Mononuclear cell (primary cell): ENCODE measurements around the gene TANC1. TPM values are rescaled to one million over a fixed set of nuclear protein-coding genes. Genes with fewer than 3 reads are reported as not detected.

Source experiments
- H3K27me3 ChIP-seq: 2 replicates; pipeline ENCODE4 v1.6.0; 2011; ENCODE audit warnings: low read length, control low read depth; ENCODE audit not compliant: insufficient read depth
- H3K4me1 ChIP-seq: 2 replicates; pipeline ENCODE4 v1.5.1; 2011; ENCODE audit warnings: mild to moderate bottlenecking, low read length, control low read depth; ENCODE audit not compliant: insufficient read depth
- H3K4me3 ChIP-seq: 2 replicates; pipeline ENCODE4 v1.5.1; 2011; ENCODE audit warnings: mild to moderate bottlenecking, low read length, moderate library complexity
- H3K9me3 ChIP-seq: 2 replicates; pipeline ENCODE4 v1.5.1; 2011; ENCODE audit warnings: low read depth, mild to moderate bottlenecking, control low read depth, low read length
- total RNA-seq: library from RNA; depleted of rRNA; stranded (reverse); fragments of >200 nt; gene quantifications from one replicate; pipeline ENCODE4 v1.2.3, GENCODE V29; 2012

Gene TANC1
- total RNA-seq, 1 donor, result 0.21 TPM

DNA sequence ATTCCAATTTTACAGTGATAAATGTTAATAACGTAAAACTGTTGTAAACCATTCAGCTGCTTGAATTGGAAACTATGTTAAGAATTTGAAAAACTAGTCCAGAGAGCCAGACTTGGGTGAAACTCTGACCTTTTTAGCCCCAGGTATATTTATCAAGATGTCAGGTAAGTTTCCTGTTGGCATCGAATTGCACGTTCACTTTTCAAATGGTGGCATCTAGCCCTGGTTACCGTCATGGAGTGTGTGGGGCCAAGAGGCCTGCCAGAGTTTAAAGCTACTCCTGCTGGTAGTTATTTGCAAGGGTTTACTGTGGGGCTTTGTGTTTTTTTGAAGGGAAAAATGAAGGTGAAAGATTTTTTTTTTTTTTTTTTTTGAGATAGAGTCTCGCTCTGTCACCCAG is 208.1 kb downstream of the TANC1 start:
- no peak overlapping the region for H3K4me3 ChIP-seq

GRCh38 chr2:159177357-159177756 is 208.9 kb downstream of the TANC1 start:
- Histone ChIP-seq H3K27me3 (no peaks in the 10 kb centered on the region), H3K9me3 (no peaks in the 10 kb centered on the region), H3K4me1 (no peaks in the 10 kb centered on the region), H3K4me3 (no peak overlapping the region)

More for the DNA sequence above, 208.1 kb downstream of the TANC1 start:
- Histone ChIP-seq H3K4me1 (no peaks in the 10 kb centered on the region), H3K9me3 (no peaks in the 10 kb centered on the region), H3K27me3 (no peaks in the 10 kb centered on the region)

DNA sequence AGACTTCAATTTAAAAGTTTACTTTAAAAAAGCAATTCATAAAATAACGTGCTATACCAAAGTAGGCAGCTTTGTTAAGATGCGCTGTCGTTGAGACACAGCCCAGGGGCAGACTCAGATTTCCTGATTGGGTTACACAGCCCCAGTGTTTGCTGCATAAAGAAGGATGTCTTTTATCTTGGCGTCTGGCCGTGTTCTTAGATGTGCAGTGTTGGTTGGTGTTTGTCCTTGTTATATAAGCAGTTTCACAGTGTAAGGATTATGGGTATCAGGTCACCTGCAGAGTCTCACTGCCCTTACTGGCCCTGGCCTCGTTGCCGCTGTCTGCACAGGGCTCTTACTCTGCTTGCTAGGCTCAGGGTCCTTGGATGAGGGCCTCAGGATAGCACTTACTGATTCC is 209.5 kb downstream of the TANC1 start:
- H3K9me3 ChIP-seq, result no peaks in the 10 kb centered on the region
- H3K27me3 ChIP-seq, result no peaks in the 10 kb centered on the region
- no peak overlapping the region for H3K4me3 ChIP-seq
- H3K4me1 ChIP-seq, result no peaks in the 10 kb centered on the region

DNA sequence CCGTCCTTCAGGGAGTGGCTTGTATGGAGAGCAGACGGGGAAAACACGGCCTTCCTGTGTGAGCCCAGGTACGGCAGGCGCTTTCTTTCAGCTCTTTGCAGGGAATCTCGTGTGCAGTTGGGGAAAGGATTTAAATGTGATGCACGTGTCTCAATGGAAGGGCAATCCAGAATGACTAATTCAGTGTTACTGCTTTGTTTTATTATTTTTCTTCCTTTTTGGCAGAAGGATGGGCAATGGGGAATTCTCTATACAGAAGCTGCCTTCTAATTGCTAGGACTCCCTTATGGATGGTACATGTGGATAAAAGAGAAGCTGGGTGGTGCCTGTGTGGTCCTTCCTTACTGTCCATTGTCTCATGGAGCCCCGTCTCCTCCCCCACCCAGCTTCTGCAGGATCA is 210.7 kb downstream of the TANC1 start:
- Histone ChIP-seq H3K27me3 (no peaks in the 10 kb centered on the region), H3K9me3 (no peaks in the 10 kb centered on the region), H3K4me3 (no peak overlapping the region), H3K4me1 (no peaks in the 10 kb centered on the region)

GRCh38 chr2:159179696-159180095 is 211.3 kb downstream of the TANC1 start:
- H3K9me3 ChIP-seq, result no peaks in the 10 kb centered on the region
- no peak overlapping the region for H3K4me3 ChIP-seq
- no peaks in the 10 kb centered on the region for H3K27me3 ChIP-seq
- no peaks in the 10 kb centered on the region for H3K4me1 ChIP-seq

DNA sequence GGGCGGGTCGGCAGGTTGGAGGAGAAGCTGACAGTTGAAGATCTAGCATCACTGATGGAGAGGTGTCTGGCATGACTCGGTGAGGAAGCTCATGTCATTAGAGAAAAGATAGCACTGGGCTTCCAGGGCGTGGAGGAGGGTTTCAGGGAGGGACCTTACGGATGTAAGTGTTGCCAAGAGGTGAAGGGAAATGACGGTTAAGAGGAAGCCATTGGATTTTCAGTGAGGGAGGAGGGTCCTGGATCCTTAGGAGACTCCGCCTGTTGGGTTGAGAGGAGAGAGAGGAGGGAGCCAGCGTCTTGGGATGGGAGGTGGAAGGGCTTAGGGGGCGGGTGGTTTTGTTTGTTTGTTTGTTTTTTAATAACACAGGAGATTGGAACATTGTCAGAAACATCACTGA is 214.9 kb downstream of the TANC1 start:
- Histone ChIP-seq H3K4me3 (no peak overlapping the region), H3K27me3 (no peaks in the 10 kb centered on the region), H3K9me3 (no peaks in the 10 kb centered on the region), H3K4me1 (no peaks in the 10 kb centered on the region)

DNA sequence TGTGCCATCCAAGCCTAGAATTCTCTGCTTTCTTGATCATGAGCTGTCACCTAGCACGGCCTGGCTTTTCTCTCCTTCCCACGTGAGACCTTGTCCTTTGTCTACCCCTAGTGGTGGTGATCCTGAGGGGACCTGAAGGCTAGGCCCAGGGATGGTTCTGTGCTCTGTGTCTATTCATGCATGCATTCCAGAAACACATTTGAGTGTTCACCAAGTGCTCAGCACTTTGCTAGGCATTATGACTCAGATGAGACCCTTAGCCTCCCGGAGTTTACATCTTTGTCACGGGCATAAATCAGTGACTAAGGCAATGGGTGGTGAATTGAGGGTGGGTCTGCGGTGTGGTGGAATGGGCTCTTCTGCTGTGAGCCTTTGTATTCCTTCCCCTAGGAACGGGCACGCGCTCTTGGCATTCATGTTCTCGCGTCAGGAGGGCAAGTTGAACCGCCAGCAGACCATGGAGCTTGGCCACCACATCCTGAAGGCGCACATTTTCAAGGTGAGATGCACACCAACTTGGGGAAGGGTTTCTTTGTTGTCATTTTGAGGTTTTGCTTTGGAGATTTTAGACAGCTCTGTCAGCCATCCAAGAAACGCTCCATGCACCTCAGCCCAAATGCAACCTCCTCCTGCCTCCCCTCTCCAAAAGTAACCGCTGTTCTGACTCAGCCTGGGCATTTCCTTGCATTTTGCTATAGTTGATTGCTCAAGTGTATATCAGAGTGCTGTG is 217.1 kb downstream of the TANC1 start:
- Histone ChIP-seq H3K4me3 (no peak overlapping the region), H3K27me3 (no peaks in the 10 kb centered on the region), H3K4me1 (no peaks in the 10 kb centered on the region), H3K9me3 (no peaks in the 10 kb centered on the region)

DNA sequence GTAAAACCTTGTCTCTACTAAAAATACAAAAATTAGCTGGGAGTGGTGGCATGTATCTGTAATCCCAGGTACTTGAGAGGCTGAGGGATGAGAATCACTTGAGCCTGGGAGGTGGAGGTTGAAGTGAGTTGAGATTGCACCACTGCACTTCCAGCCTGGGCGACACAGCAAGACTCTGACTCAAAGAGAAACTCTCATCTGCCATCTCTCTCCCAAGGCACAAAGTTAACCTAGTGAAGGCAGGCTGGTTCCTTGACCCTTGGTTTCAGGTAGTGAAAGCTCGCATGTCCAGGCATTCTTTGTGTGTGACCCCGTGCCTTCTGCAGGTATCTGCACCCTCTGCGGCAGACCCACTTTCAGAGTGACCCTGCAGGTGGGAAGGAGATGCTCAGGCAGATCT is 218.0 kb downstream of the TANC1 start:
- H3K9me3 ChIP-seq, result no peaks in the 10 kb centered on the region
- H3K4me3 ChIP-seq, result no peak overlapping the region
- no peaks in the 10 kb centered on the region for H3K27me3 ChIP-seq
- no peaks in the 10 kb centered on the region for H3K4me1 ChIP-seq

DNA sequence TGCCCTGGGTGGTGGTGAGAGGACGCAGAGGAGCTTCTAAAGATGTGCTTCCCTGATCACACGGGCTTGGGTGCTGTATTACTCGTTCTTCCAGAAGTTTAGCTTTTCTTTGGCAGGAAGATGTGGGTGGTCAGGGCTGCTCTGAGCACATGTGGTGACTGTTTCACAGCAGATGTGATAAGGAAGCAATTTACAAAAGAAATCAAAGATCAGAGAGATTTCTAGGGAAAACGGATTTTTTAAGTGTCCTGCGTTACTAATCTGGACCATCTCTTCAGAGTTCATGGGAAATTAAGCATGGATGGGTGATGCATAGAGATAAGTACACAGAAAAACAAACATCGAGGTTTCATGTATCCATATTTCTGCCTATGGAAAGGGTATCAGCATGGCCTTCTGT is 218.7 kb downstream of the TANC1 start:
- no peaks in the 10 kb centered on the region for H3K9me3 ChIP-seq
- no peaks in the 10 kb centered on the region for H3K27me3 ChIP-seq
- no peaks in the 10 kb centered on the region for H3K4me1 ChIP-seq
- no peak overlapping the region for H3K4me3 ChIP-seq

DNA sequence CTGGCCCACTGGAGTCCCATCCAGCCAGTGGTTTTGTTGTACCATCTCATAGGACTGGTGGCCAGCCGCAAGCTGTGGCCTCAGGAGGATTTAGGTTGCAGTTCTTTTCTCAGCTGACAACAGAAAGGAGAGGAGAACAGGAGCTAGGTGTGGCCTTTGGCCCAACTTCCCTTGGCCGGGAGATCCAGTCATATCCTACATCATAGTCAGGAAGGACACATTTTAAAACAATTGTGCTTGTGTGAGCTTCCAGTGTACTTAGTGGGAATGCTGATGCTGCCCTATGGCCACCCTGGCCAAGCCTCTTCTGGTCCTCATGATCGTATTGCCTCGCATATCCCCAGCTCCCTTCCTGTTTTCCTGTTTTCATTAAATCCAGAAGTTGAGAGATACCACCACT is 220.0 kb downstream of the TANC1 start:
- Histone ChIP-seq H3K9me3 (no peaks in the 10 kb centered on the region), H3K27me3 (no peaks in the 10 kb centered on the region), H3K4me1 (peaks cover 10% of the 10 kb centered on the region), H3K4me3 (no peak overlapping the region)

DNA sequence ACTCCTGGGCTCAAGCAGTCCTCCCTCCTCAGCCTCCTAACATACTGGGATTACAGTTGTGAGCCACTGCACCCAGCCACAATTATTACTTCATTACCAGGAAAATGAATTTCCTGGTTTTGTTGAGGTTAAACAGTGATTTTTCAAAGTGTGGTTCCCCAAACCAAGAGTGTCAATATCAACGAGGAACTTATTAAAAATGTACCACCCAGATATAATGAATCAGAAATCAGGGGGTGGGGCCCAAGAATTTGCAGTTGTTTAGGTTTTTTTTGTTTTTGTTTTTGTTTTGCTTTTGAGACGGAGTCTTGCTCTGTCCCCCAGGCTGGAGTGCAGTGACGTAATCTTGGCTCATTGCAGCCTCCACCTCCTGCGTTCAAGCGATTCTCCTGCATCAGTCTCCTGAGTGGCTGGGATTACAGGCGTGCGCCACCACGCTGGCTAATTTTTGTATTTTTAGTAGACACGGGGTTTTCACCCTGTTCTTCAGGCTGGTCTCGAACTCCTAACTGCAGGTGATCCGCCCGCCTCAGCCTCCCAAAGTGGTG is 224.0 kb downstream of the TANC1 start:
- Histone ChIP-seq H3K27me3 (no peaks in the 10 kb centered on the region), H3K4me1 (peaks cover 14% of the 10 kb centered on the region), H3K4me3 (no peak overlapping the region)

GRCh38 chr2:159193791-159194190 is 225.4 kb downstream of the TANC1 start:
- peaks cover 14% of the 10 kb centered on the region for H3K4me1 ChIP-seq
- H3K4me3 ChIP-seq, result no peak overlapping the region
- H3K9me3 ChIP-seq, result no peaks in the 10 kb centered on the region
- no peaks in the 10 kb centered on the region for H3K27me3 ChIP-seq

More for the DNA sequence above, 224.0 kb downstream of the TANC1 start:
- no peaks in the 10 kb centered on the region for H3K9me3 ChIP-seq

DNA sequence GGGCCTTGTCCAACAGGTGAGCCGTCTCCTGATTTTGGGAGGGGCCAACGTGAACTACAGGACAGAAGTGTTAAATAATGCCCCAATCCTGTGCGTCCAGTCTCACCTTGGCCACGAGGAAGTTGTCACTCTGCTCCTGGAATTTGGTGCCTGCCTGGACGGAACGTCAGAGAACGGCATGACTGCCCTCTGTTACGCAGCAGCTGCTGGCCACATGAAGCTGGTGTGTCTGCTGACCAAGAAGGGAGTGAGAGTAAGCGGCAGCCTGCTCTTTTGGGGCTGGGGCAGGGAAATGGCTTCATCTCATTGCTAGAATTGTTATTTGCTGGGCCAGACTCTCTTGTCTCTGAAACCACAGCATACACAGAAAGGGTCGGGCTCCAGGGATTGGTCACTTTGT is 225.8 kb downstream of the TANC1 start:
- Histone ChIP-seq H3K4me3 (no peak overlapping the region), H3K9me3 (no peaks in the 10 kb centered on the region), H3K27me3 (no peaks in the 10 kb centered on the region), H3K4me1 (peaks cover 14% of the 10 kb centered on the region)

- Histone ChIP-seq H3K4me1 (peaks cover 14% of the 10 kb centered on the region), H3K27me3 (no peaks in the 10 kb centered on the region), H3K9me3 (no peaks in the 10 kb centered on the region), H3K4me3 (no peak overlapping the region)
These were observed 227.3 kb downstream of the TANC1 start for GRCh38 chr2:159195697-159196096.

DNA sequence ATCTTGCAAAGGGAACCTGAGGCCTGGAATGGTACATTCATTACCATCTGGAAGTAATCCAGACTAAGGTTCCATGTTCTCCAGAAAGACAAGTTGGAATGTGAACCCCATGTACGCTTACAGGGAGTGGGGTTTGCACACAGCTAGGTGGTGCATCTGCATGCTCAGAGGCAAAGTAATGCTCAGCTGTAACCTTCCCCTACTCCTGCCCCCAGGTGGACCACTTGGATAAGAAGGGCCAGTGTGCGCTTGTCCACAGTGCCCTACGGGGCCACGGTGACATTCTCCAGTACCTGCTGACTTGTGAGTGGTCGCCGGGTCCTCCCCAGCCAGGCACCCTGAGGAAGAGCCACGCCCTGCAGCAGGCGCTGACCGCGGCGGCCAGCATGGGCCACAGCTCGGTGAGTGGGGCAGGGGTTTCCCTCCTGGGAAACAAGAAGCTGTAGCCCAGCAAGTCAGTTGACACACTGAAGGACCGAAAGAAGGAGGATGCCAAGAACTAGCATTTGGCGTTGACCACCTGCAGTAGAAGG is 228.0 kb downstream of the TANC1 start:
- Histone ChIP-seq H3K4me3 (no peak overlapping the region), H3K9me3 (no peaks in the 10 kb centered on the region), H3K4me1 (peaks cover 14% of the 10 kb centered on the region), H3K27me3 (no peaks in the 10 kb centered on the region)

GRCh38 chr2:159199236-159199635 is 230.8 kb downstream of the TANC1 start:
- H3K4me3 ChIP-seq, result no peak overlapping the region
- H3K9me3 ChIP-seq, result no peaks in the 10 kb centered on the region
- peaks cover 5% of the 10 kb centered on the region for H3K4me1 ChIP-seq
- H3K27me3 ChIP-seq, result no peaks in the 10 kb centered on the region
